Measurements from ENCODE around the gene ACHE.
"Not testable (repeated sequence)": the region's sequence is repeated elsewhere in the genome, so short reads cannot be mapped to it uniquely, and the experiment has no call there.

ACHE gene

GRCh38 chr7:100895701-100895955 is at the start of gene ACHE:
Gene ACHE, minus strand, starts transcription at chr7:100895888. Its CDS starts 1,656 bp downstream, at chr7:100894232.
- no peak for FAIRE-seq

- FAIRE-seq = no peak
Observed at GRCh38 chr7:100944138-100944537, 48.5 kb upstream of the ACHE start.

- FAIRE-seq = no peak
Observed at GRCh38 chr7:100943693-100944092, 48.0 kb upstream of the ACHE start.

DNA sequence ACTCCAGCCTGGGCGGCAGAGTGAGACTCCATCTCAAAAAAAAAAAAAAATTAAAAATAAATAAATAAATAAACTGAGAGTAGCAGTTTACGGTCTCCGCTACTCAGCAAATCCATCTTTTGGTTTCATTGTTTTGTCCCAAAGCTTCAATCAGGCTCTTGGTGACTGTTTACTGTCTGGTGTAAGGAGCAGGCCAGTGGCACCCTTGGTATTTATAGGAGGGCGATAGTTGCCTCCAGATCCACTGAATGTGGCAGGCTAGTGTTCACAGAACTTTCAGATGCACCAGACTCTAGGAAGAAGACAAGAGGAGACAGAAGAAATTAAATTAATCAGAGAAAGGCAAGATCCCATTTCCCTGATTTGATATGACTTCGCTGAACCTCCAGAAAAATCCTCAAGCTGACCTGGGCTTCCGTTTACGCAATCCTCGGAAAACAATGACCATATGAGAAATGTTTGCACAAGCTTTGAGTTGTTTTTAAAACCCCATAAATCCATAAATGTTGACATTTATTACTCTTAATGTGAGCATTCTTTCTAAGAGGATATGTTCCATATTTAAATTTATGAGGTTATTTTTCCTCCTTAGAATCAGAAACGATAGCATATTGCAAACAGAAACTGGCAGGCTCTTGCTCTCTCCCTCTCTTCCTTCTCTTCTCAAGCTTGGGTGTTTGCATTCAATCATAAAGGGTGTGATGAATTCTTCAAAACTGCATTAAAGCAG is 46.5 kb upstream of the ACHE start:
- FAIRE-seq = no peak

DNA sequence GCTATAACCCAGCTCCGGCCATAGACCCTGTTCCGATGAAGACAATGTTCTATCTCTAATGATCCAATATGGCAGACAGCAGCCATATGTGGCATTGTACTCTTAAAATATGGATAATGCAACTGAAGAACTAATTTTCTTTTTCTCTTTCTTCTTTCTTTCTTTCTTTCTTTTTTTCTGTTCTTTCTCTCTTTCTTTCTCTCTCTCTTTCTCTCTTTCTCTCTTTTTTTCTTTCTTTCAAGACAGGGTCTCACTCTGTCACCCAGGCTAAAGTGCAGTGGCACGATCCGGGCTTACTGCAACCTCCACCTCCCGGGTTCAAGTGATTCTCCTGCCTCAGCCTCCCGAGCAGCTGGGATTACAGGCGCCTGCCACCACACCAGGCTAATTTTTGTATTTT is 40.5 kb upstream of the ACHE start:
- not testable (repeated sequence) for FAIRE-seq

DNA sequence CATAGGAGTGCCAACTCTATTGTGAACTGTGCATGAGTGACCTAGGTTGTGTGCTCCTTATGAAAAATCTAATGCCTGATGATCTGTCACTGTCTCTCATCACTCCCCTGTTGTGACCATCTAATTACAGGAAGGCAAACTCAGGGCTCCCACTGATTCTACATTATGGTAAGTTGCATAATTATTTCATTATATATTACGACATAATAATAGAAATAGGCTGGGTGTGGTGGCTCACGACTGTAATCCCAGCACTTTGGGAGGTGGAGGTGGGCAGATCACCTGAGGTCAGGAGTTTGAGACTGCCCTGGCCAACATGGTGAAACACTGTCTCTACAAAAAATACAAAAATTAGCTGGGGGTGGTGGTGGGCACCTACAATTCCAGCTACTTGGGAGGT is 39.7 kb upstream of the ACHE start:
- FAIRE-seq = not testable (repeated sequence)

- no peak for FAIRE-seq
Observed at GRCh38 chr7:100933734-100934133, 38.0 kb upstream of the ACHE start.

DNA sequence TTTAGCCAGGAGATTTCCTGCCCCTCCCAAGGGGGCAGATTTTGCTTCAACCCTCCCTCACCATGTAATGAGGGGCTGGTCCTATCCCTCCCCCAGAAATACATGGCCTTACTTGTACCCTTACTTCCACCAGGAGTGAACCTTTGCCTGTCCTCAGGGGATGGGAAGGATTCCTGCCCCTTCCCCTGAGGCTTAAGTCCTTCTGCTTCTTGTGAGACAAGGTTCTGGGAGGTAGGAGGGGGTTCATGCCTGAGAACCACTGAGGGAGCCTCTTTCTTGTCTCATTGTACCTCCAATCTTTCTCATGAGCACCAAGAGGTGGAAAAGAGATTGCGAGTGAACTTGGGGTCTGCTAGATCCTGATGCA is 34.1 kb upstream of the ACHE start:
- no peak for FAIRE-seq

DNA sequence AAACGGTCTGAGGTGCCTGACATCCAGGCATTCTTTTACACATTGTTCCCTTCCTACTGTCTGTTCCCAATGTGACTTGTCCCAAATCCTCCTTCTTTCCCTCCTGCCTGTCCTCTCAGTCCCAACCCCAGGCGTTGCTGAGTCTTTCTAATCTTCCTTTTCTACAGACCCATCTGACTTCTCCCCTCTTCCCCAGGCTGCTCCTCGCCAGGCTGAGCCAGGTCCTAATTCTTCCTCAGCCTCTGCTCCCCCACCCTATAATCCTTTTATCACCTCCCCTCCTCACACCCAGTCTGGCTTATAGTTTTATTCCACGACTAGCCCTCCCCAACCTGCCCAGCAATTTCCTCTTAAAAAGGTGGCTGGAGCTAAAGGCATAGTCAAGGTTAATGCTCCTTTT is 27.9 kb upstream of the ACHE start:
- FAIRE-seq = not testable (repeated sequence)

DNA sequence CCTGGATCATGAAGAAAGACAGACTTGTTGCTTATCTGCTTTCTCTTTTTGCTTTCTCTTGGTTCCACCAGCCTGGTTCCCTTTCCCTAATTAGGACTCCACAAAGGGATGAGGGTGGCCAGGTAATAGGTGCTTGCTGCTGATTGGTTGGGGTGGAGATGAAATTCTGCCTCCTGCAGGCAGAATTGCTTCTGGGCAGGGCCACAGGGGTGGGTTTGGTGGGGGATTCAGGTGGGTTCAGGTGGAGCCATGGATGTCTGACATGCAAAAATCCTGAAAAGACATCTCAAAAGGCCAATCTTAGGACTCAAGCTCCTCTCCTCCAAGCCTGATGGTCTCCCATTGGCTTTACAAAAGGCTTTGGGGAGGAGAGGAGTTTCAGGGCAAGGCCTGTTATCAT is 25.4 kb upstream of the ACHE start:
- no peak for FAIRE-seq

DNA sequence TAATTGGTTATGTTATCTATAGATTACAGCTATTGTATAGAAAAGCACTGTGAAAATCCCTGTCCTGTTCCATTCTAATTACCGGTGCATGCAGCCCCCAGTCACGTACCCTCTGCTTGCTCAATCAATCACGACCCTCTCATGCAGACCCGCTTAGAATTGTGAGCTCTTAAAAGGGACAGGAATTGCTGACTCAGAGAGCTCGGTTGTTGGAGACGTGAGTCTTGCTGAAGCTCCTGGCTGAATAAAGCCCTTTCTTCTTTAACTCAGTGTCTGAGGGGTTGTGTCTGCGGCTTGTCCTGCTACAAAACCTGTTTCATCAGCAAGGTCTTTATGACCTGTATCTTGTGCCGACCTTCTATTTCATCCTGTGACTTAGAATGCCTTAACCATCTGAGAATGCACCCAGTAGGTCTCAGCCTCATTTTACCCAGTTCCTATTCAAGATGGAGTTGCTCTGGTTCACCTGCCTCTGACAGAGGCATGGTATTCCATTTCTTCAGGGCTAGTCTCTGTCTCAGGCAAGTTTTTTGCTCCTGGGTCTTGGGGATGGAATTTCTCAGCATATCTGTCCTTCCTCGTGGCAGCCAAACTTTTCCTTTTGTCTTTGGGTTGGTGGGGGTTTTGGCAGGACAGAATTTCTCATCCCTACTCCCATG is 24.2 kb upstream of the ACHE start:
- FAIRE-seq = not testable (repeated sequence)

GRCh38 chr7:100919335-100919734 is 23.6 kb upstream of the ACHE start:
- FAIRE-seq = not testable (repeated sequence)

- FAIRE-seq = no peak
Observed at GRCh38 chr7:100914879-100915447, 19.3 kb upstream of the ACHE start.

GRCh38 chr7:100914208-100914878 is 18.7 kb upstream of the ACHE start:
- FAIRE-seq = no peak

DNA sequence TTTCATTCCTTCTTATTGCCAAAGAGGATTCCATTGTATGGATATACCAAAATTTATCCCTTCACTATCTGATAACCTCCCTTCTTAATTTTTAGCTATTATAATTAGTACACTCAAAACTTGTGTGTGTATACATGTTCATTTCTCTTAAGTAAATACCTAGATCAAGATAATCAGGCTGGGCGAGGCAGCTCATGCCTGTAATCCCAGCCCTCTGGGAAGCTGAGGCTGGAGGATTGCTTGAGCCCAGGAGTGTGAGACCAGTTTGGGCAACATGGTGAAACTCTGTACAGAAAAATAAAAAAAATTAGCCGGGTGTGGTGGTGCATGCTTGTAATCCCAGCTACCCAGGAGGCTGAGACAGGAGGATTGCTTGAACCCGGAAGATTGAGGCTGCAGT is 15.8 kb upstream of the ACHE start:
- no peak for FAIRE-seq

DNA sequence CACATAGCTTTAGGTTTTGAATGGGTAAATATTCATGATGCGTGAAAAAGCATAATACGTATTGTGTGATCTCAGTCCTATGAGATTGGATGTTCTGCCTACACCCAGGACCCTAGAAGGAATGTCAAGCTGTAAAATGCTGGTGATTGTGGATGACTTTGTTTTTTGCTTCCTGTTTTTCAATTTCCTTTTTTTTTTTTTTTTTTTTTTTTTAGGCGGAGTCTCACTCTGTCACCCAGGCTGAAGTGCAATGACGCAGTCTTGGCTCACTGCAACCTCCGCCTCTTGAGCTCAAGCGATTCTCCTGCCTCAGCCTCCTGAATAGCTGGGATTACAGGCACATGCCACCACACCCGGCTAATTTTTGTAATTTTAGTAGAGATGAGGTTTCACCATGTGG is 14.8 kb upstream of the ACHE start:
- not testable (repeated sequence) for FAIRE-seq

DNA sequence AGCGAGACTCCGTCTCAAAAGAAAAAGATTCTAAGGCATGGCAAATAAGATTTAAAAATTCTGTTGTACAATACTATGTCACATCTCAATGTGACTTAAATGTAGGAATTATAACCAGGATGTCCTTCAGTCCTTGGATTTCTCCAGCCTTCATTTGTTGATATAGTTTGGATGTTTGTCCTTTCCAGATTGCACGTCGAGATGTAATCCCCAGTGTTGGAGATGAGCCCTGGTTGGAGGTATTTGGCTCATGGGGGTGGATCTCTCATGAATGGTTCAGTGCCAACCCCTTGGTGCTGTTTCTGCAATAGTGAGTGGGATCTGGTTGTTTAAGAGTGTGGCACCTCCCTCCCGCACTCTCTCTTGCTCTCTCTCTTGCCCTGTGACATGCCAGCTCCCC is 12.8 kb upstream of the ACHE start:
- no peak for FAIRE-seq

DNA sequence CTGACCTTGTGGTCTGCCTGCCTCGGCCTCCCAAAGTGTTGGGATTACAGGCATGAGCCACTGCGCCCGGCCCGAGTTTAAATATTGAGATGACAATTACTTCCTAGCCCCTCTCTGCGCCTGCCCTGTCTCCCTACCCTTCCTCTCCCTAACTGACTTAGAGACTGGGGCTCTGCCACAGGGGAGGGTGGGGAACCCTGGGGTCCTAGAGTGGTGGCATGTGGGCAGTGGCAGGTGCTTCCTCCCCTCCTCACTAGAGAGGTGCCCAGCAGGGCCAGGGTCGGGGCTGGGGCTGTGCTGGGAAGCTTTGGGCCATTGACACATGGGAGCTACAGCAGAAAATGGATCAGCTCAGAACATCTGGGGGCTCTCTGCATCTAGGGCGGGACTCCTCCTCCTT is 7.0 kb upstream of the ACHE start:
- FAIRE-seq = no peak

GRCh38 chr7:100901921-100902332 is 6.2 kb upstream of the ACHE start:
- FAIRE-seq = no peak

DNA sequence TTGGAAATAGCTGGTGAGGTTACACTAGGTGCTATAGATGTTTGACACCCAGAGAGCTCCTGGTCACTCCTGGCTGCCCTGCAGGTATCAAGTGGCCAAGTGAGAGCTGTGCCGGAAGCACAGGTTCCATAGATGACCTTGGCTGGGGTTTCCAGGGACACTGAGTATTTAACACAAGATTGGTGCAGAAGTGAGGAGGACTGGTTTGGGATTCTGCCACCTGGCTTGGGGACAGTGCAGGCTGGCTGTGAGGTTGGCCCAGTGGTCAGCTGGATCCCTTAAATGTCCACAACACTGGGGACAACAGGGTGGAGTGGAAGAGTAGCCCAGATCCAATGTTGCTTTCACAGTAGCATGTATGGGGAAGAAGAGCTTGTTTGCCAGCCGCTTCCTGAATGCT is 5.3 kb upstream of the ACHE start:
- FAIRE-seq = no peak

DNA sequence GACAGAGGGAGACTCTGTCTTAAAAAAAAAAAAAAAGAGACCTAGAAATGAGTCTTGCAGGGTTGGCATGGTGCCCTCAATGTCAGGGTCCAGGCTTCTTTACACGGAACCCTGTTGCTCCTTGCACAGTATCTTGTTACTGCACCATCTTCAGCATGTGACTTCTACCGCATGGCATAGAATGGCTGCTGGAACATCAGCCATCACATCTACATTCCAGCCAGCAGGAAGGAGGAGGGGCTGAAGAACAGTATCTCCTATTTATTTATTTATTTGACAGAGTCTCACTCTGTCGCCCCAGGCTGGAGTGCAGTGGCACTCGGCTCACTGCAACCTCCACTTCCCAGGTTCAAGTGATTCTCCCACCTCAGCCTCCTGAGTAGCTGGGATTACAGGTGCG is 3.7 kb upstream of the ACHE start:
- FAIRE-seq = no peak

- FAIRE-seq = no peak
Observed at GRCh38 chr7:100897772-100898454, 2.2 kb upstream of the ACHE start.

Measured in G401.6 (cell line).